PC-3 (cell line): ENCODE results near the gene TMEM51. TPM values are rescaled to one million over a fixed set of nuclear protein-coding genes. Genes with fewer than 3 reads are reported as not detected.

Experiments used
- ATAC-seq: fragments of 200-7000 bp; cut with Tn5 transposase; 2 replicates; pipeline ENCODE4 v1.9.1; 2020; ENCODE audit warnings: mild to moderate bottlenecking, moderate library complexity
- BruUV-seq: library from RNA; stranded (reverse); fragments of 400-500 nt; replicated peaks from 2 replicates; lab custom pipeline; 2021; lab: Mats Ljungman, UMichigan
- CTCF ChIA-PET: fragments of 300-600 bp; sonication (Branson Sonifier 250); formaldehyde crosslinking; loops from one replicate; lab custom pipeline; 2022; ENCODE audit warnings: antibody characterized with exemption; lab: Charles Lee
- POLR2A ChIA-PET: fragments of 300-600 bp; sonication (Branson Sonifier 250); formaldehyde crosslinking; loops from one replicate; lab custom pipeline; 2022; ENCODE audit warnings: antibody characterized with exemption; ENCODE audit not compliant: unreplicated experiment; lab: Charles Lee
- DNase-seq: peaks from one replicate; pipeline ENCODE4 v3.0.0-alpha.2; 2015
- H2AFZ ChIP-seq: fragments of 300-600 bp; sonication (generic); 2 replicates; pipeline ENCODE4 v1.6.0; 2016; ENCODE audit warnings: antibody characterized with exemption, low read length
- H3F3A ChIP-seq: fragments of 300-600 bp; sonication (generic); one replicate; pipeline ENCODE4 v1.6.0; 2017; ENCODE audit warnings: antibody characterized with exemption, low read length, control low read depth, mild to moderate bottlenecking; ENCODE audit not compliant: unreplicated experiment
- H3K27ac ChIP-seq: fragments of 300-600 bp; sonication (generic); 2 replicates; pipeline ENCODE4 v1.5.1; 2016; ENCODE audit warnings: mild to moderate bottlenecking, low read length
- H3K27me3 ChIP-seq: fragments of 300-600 bp; sonication (generic); 2 replicates; pipeline ENCODE4 v1.6.1; 2016; ENCODE audit warnings: low read length, mixed read lengths
- H3K36me3 ChIP-seq: fragments of 300-600 bp; sonication (generic); 2 replicates; pipeline ENCODE4 v1.6.1; 2016; ENCODE audit warnings: low read depth, mixed run types, low read length, mixed read lengths
- H3K4me1 ChIP-seq: fragments of 300-600 bp; sonication (generic); 2 replicates; pipeline ENCODE4 v1.5.1; 2016; ENCODE audit warnings: low read length; ENCODE audit not compliant: insufficient read depth
- H3K4me2 ChIP-seq: fragments of 300-600 bp; sonication (generic); 2 replicates; pipeline ENCODE4 v1.6.0; 2016; ENCODE audit warnings: low read length
- H3K4me3 ChIP-seq: fragments of 300-600 bp; sonication (generic); 2 replicates; pipeline ENCODE4 v1.5.1; 2016; ENCODE audit warnings: mild to moderate bottlenecking, low read length, mixed read lengths
- H3K79me2 ChIP-seq: fragments of 300-600 bp; sonication (generic); 2 replicates; pipeline ENCODE4 v1.6.1; 2017; ENCODE audit warnings: low read length, mixed read lengths
- H3K9ac ChIP-seq: fragments of 300-600 bp; sonication (generic); 2 replicates; pipeline ENCODE4 v1.6.0; 2016; ENCODE audit warnings: mild to moderate bottlenecking, low read length
- H3K9me2 ChIP-seq: fragments of 300-600 bp; sonication (generic); replicated peaks from 2 replicates; pipeline ENCODE4 v1.6.1; 2016; ENCODE audit warnings: mixed run types, low read length, mixed read lengths
- H3K9me3 ChIP-seq: fragments of 300-600 bp; sonication (generic); 2 replicates; pipeline ENCODE4 v1.6.1; 2016; ENCODE audit warnings: low read length, mixed read lengths
- H4K20me1 ChIP-seq: fragments of 300-600 bp; sonication (generic); 2 replicates; pipeline ENCODE4 v1.6.1; 2016; ENCODE audit warnings: low read length, mixed read lengths
- EZH2 ChIP-seq: fragments of 300-600 bp; sonication (generic); IDR thresholded peaks from one replicate; pipeline ENCODE4 v1.6.1; 2017; ENCODE audit warnings: antibody characterized with exemption, mild to moderate bottlenecking, low read length; ENCODE audit not compliant: unreplicated experiment
- EZH2phosphoT487 ChIP-seq: fragments of 300-600 bp; sonication (generic); IDR thresholded peaks from 2 replicates; pipeline ENCODE4 v1.6.1; 2018; ENCODE audit warnings: mild to moderate bottlenecking, antibody characterized with exemption, low read length, borderline replicate concordance
- intact Hi-C: fragments of 100-400 bp; cut with micrococcal nuclease; formaldehyde crosslinking; loops from 2 replicates; pipeline ENCODE4 v1.9.0; 2023
- total RNA-seq: library from RNA; depleted of rRNA; stranded (reverse); fragments of >200 nt; gene quantifications from 2 replicates; pipeline ENCODE4 v1.2.3, GENCODE V29; 2014
- TF ChIP-seq, protein P1 (sequence below): fragments of 300-600 bp; sonication (generic); conservative IDR thresholded peaks from 2 replicates; pipeline ENCODE4 v1.5.1; 2017; ENCODE audit warnings: antibody characterized with exemption, low read depth, mild to moderate bottlenecking, low read length

The TMEM51 gene
- total RNA-seq, 1 experiment from 2014 or later: 20.8 TPM

DNA sequence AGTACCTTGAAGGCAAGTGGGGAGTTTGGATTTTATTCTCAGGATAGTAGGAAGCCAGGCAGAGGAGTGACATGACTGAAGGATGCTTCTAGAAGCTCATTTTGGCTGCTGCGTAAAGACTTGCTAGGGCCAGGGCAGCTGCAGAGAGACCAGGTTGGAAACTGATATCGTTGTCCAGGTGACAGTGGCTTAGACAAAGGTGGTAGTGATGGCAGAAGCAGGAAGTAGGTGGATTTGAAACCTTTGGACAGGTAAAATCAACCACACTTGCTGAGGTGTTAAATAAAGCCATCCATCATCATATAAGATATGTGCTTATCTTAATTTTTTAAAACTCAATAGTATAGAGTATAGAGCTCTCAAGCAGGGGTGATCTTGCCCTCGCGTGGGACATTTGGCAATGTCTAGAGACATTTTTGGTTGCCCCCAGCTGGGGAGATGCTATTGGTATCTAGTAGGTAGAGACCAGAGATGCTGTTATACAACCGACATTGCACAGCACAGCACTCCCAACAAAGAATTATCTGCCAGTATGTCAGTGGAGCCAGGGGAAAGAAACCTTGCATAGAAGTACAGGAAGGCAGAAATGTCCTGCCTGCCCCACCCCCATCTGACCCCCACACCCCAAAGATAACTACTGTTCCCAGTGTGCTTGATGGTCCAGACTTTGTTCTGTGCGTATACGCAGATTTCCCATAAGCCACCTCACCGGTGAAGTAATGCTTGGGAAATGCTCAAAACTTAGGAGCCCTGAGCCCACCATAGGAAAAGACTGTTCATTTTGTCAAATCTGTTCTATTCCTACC lies 31.1 kb downstream of the TMEM51 start:
- TF ChIP-seq, protein P1, sequence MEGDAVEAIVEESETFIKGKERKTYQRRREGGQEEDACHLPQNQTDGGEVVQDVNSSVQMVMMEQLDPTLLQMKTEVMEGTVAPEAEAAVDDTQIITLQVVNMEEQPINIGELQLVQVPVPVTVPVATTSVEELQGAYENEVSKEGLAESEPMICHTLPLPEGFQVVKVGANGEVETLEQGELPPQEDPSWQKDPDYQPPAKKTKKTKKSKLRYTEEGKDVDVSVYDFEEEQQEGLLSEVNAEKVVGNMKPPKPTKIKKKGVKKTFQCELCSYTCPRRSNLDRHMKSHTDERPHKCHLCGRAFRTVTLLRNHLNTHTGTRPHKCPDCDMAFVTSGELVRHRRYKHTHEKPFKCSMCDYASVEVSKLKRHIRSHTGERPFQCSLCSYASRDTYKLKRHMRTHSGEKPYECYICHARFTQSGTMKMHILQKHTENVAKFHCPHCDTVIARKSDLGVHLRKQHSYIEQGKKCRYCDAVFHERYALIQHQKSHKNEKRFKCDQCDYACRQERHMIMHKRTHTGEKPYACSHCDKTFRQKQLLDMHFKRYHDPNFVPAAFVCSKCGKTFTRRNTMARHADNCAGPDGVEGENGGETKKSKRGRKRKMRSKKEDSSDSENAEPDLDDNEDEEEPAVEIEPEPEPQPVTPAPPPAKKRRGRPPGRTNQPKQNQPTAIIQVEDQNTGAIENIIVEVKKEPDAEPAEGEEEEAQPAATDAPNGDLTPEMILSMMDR: no peak
- TF ChIP-seq EZH2phosphoT487 (no peak), EZH2 (no peak)
- no peak overlapping the region for H3K4me2 ChIP-seq
- peaks cover 17% of the 10 kb centered on the region for H3K4me1 ChIP-seq
- H3K9ac ChIP-seq: no peak overlapping the region
- ATAC-seq: no peak
- ChIA-PET CTCF (no interaction called here), POLR2A (no interaction called here)
- no peaks in the 10 kb centered on the region for H3K36me3 ChIP-seq
- intact Hi-C loops: no loop called here
- no peak overlapping the region for H3K27ac ChIP-seq
- no peaks in the 10 kb centered on the region for H3K27me3 ChIP-seq
- no peaks in the 10 kb centered on the region for H3K9me3 ChIP-seq
- peaks cover 8% of the 10 kb centered on the region for H3F3A ChIP-seq
- H4K20me1 ChIP-seq: no peaks in the 10 kb centered on the region
- H2AFZ ChIP-seq: no peak overlapping the region
- H3K4me3 ChIP-seq: no peak overlapping the region
- no peaks in the 10 kb centered on the region for H3K9me2 ChIP-seq
- BruUV-seq: no TSS peak
- DNase-seq: no peak
- H3K79me2 ChIP-seq: peaks cover 82% of the 10 kb centered on the region

DNA sequence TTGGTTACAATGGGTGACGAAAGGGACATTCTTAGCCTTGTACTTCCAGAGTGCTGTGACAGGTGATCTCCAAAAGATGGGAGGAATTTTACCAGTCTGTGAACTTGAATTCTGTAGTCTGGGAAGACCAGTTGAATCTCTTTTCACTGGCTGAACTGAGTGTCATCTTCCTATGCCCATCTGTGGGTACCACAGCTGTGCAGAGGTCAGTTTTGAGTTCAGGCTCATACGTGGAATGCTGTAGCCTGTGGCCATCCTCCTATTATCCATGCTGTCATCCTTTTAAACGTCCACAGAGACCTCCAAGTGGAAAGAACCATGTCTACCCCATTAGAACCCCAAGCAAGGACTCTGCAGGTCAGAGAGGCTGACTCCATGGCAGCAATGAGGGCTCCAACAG lies 32.1 kb downstream of the TMEM51 start:
- no peak for ATAC-seq
- Histone ChIP-seq H2AFZ (no peak overlapping the region), H3K36me3 (no peaks in the 10 kb centered on the region), H3K4me3 (no peak overlapping the region), H3K79me2 (peaks cover 73% of the 10 kb centered on the region), H3F3A (no peaks in the 10 kb centered on the region), H3K27me3 (no peaks in the 10 kb centered on the region), H3K27ac (no peak overlapping the region), H4K20me1 (no peaks in the 10 kb centered on the region), H3K9ac (no peak overlapping the region), H3K9me3 (no peaks in the 10 kb centered on the region), H3K9me2 (no peaks in the 10 kb centered on the region), H3K4me1 (peaks cover 8% of the 10 kb centered on the region), H3K4me2 (no peak overlapping the region)
- no TSS peak for BruUV-seq
- CTCF ChIA-PET: no interaction called here
- intact Hi-C loops: no loop called here
- POLR2A ChIA-PET: no interaction called here
- no peak for DNase-seq
- TF ChIP-seq EZH2phosphoT487: no peak

DNA sequence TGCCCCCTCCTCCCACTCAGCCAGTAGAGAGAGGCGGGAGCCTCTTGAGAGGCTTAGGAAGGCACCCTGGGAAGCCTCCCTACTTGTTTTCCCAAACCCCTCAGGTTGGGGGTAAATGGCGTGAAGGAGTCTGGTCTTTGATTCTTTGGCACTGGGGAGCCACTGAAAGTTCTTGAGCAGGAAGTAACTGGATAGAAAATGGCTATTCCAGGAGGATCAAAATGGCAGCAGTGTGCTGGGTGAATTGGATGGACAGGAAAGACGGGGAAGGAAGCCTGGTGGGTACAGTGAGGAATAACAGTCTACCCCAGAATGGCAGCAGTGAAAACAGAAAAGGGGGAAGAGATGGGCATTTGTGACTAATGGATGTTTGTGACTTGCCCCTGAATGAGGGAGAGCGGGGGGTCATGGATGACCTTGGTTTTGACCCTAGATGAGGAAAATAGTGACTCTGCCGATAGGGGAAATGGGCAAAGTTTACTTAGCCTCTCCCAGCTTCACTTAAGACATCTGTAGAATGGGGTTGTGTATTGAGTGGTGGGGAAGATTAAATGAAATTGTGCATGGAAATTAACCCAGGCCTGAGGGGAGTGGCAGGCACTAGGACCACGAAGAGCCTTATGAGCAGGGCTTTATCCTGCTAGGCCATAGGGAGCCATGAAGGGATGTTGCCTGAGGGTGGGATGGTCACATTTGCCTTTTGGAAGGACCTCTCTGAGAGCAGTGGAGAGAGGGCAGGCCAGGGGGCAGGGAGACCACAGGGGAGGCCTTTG lies 32.7 kb downstream of the TMEM51 start:
- Histone ChIP-seq H3K4me2 (no peak overlapping the region), H3K9ac (no peak overlapping the region), H3K9me2 (no peaks in the 10 kb centered on the region), H3K27ac (no peak overlapping the region), H4K20me1 (no peaks in the 10 kb centered on the region), H3K36me3 (no peaks in the 10 kb centered on the region), H3K79me2 (peaks cover 71% of the 10 kb centered on the region), H2AFZ (no peak overlapping the region), H3K4me3 (no peak overlapping the region), H3K27me3 (no peaks in the 10 kb centered on the region), H3K9me3 (no peaks in the 10 kb centered on the region), H3F3A (no peaks in the 10 kb centered on the region), H3K4me1 (peaks cover 1% of the 10 kb centered on the region; the same call in 1 of the 2 replicates)
- no peak for TF ChIP-seq EZH2phosphoT487
- TF ChIP-seq, protein P1: no peak
- POLR2A ChIA-PET: no interaction called here
- DNase-seq (no peak), ATAC-seq (no peak)
- CTCF ChIA-PET: no interaction called here
- intact Hi-C loops: no loop called here
- no TSS peak for BruUV-seq
